ENCODE results near the gene CDX1.

- no peak for TF ChIP-seq EZH2 (IDR thresholded peaks at IDR 0.05; ENCODE audit: borderline replicate concordance)
- no peak for TF ChIP-seq CTCF (IDR thresholded peaks at IDR 0.05; ENCODE audit: poor library complexity)
- no peak for TF ChIP-seq EZH2phosphoT487 (IDR thresholded peaks at IDR 0.05; ENCODE audit: low read depth, severe bottlenecking, unreplicated experiment)
Observed at GRCh38 chr5:150140830-150141229, 25.7 kb upstream of the CDX1 start.

Measured in hepatocyte (in vitro differentiated cells).